HCT116 (cell line): ENCODE measurements around the gene AUTS2.

ENCODE experiments used
- CEBPB ChIP-seq: IDR thresholded peaks from 2 replicates; pipeline ENCODE4 v1.6.1; 2012; ENCODE audit warnings: low read depth
- CTCF ChIP-seq, 3 experiments: fragments of 200-600 bp in 1 of 3; sonication (generic) in 1 of 3; IDR thresholded peaks in 2 of 3; conservative IDR thresholded peaks in 1 of 3; 2 replicates each; pipeline ENCODE4 v1.5.1; 2012 to 2017; ENCODE audit warnings: low read depth in 2 of 3, low read length in 2 of 3, antibody characterized with exemption in 1 of 3, borderline replicate concordance in 1 of 3, control low read depth in 1 of 3, mild to moderate bottlenecking in 1 of 3, mixed read lengths in 1 of 3, mixed run types in 1 of 3, moderate library complexity in 1 of 3; ENCODE audit not compliant: insufficient read depth in 1 of 3
- EZH2 ChIP-seq: fragments of 200-600 bp; sonication (generic); IDR thresholded peaks from 2 replicates; pipeline ENCODE4 v1.6.1; 2017; ENCODE audit warnings: antibody characterized with exemption, mixed run types
- EZH2phosphoT487 ChIP-seq: fragments of 200-600 bp; IDR thresholded peaks from 2 replicates; pipeline ENCODE4 v1.6.1; 2018; ENCODE audit warnings: antibody characterized with exemption, borderline replicate concordance
- JUND ChIP-seq: IDR thresholded peaks from 2 replicates; pipeline ENCODE4 v1.6.1; 2012
- POLR2A ChIP-seq: IDR thresholded peaks from 2 replicates; pipeline ENCODE4 v1.7.0; 2011; ENCODE audit warnings: borderline replicate concordance; ENCODE audit not compliant: insufficient read depth, insufficient read length; ENCODE audit errors: extremely low read depth
- POLR2AphosphoS5 ChIP-seq: IDR thresholded peaks from 2 replicates; pipeline ENCODE4 v1.6.1; 2011; ENCODE audit warnings: mild to moderate bottlenecking, low read depth, low read length, moderate library complexity
- SIN3A ChIP-seq: IDR thresholded peaks from 2 replicates; pipeline ENCODE4 v1.6.1; 2012; ENCODE audit warnings: low read depth
- SP1 ChIP-seq: IDR thresholded peaks from 2 replicates; pipeline ENCODE4 v1.6.1; 2012; ENCODE audit warnings: low read depth
- SRF ChIP-seq: IDR thresholded peaks from 2 replicates; pipeline ENCODE4 v1.6.1; 2012; ENCODE audit warnings: low read depth
- TCF7L2 ChIP-seq: IDR thresholded peaks from 2 replicates; pipeline ENCODE4 v1.7.0; 2011; ENCODE audit warnings: borderline replicate concordance, inconsistent platforms; ENCODE audit not compliant: insufficient read depth, insufficient read length; ENCODE audit errors: extremely low read depth
- ZNF274 ChIP-seq: fragments of 200-500 bp; sonication (Bioruptor generic); IDR thresholded peaks from 2 replicates; pipeline ENCODE4 v1.6.1; 2014; ENCODE audit warnings: mild to moderate bottlenecking, low read depth, low read length, inconsistent platforms
- TF ChIP-seq, protein P1 (sequence below): IDR thresholded peaks from 2 replicates; pipeline ENCODE4 v1.6.1; 2012

DNA sequence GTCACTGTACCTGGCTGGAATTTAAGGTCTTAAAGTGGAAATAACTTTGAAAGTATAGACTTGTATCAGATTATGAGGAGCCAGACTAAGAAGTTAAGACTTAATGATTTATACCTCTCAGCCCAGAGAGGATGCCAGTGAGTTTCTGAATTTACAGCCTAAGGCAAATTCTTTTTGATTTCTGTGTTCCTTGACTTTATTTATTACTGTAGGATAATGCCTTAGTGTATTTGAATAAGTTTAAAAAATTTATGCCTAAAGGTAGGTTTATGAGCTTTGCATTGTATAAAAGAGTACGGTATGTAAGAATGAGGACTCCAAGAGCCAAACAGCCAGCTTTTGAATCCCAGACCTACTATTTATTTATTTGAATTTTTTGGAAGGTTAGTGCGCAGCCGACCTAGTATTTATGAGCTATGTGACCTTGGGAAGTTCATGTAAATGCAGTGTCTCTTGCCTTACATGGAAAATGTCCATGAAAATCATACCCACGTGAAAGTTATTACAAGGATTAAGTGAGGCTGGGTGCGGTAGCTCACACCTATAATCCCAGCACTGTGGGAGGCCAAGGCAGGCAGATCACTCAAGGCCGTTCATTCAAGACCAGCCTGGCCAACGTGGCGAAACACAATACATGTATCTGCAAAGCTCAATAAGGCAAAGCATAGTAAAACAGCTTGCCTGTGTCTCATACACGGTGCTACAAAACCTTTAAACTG, 174.6 kb downstream of the AUTS2 start:
- TF ChIP-seq POLR2A: no peak
- TF ChIP-seq EZH2: no peak
- no peak for TF ChIP-seq ZNF274
- TF ChIP-seq CEBPB: no peak
- TF ChIP-seq CTCF (IDR thresholded peaks at IDR 0.05 in 2 of 3, conservative IDR thresholded peaks at IDR 0.05 in 1 of 3; ENCODE audit: borderline replicate concordance in 1 of 3, insufficient read depth in 1 of 3, low read depth in 2 of 3, low read length in 2 of 3): no peak
- no peak for TF ChIP-seq SRF
- TF ChIP-seq POLR2AphosphoS5: no peak
- no peak for TF ChIP-seq EZH2phosphoT487
- no peak for TF ChIP-seq SIN3A
- no peak for TF ChIP-seq JUND
- no peak for TF ChIP-seq TCF7L2
- TF ChIP-seq, protein P1, sequence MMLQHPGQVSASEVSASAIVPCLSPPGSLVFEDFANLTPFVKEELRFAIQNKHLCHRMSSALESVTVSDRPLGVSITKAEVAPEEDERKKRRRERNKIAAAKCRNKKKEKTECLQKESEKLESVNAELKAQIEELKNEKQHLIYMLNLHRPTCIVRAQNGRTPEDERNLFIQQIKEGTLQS: no peak
- no peak for TF ChIP-seq SP1
